Measurements from ENCODE around the gene MTPN.

DNA sequence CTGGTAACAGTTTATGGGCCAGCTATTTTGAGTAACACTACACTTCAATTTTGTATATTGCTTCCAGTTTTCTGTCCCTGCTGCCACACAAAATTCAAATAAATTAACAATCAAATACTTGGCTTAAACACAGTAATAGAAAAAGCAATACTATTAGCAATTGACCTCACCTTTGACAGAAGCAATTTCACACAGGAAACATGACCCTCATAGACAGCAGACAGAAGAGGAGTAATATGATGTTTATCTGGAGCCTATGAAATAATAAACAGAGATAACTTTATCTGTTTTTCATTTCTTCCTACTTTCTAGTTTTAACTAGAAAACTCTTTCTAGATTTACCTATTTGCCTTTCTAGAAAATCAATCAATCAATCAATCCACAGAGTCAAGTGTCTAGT is 26.7 kb downstream of the MTPN start:
- no peak for TF ChIP-seq POLR2A (IDR thresholded peaks at IDR 0.05)
- TF ChIP-seq, protein P1, sequence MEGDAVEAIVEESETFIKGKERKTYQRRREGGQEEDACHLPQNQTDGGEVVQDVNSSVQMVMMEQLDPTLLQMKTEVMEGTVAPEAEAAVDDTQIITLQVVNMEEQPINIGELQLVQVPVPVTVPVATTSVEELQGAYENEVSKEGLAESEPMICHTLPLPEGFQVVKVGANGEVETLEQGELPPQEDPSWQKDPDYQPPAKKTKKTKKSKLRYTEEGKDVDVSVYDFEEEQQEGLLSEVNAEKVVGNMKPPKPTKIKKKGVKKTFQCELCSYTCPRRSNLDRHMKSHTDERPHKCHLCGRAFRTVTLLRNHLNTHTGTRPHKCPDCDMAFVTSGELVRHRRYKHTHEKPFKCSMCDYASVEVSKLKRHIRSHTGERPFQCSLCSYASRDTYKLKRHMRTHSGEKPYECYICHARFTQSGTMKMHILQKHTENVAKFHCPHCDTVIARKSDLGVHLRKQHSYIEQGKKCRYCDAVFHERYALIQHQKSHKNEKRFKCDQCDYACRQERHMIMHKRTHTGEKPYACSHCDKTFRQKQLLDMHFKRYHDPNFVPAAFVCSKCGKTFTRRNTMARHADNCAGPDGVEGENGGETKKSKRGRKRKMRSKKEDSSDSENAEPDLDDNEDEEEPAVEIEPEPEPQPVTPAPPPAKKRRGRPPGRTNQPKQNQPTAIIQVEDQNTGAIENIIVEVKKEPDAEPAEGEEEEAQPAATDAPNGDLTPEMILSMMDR (IDR thresholded peaks at IDR 0.05) = no peak

All from esophagus squamous epithelium (tissue), 4 donors.